ENCODE measurements around the gene RPS16. TPM values are rescaled to one million over a fixed set of nuclear protein-coding genes. Genes with fewer than 3 reads are reported as not detected.

RPS16 gene
- total and polyA plus RNA-seq, 9 of the 15 experiments (the other 6 are each of a cell fraction or from before 2014, with no cell fraction given): 82.6 to 3,671 (median 2,204) TPM

DNA sequence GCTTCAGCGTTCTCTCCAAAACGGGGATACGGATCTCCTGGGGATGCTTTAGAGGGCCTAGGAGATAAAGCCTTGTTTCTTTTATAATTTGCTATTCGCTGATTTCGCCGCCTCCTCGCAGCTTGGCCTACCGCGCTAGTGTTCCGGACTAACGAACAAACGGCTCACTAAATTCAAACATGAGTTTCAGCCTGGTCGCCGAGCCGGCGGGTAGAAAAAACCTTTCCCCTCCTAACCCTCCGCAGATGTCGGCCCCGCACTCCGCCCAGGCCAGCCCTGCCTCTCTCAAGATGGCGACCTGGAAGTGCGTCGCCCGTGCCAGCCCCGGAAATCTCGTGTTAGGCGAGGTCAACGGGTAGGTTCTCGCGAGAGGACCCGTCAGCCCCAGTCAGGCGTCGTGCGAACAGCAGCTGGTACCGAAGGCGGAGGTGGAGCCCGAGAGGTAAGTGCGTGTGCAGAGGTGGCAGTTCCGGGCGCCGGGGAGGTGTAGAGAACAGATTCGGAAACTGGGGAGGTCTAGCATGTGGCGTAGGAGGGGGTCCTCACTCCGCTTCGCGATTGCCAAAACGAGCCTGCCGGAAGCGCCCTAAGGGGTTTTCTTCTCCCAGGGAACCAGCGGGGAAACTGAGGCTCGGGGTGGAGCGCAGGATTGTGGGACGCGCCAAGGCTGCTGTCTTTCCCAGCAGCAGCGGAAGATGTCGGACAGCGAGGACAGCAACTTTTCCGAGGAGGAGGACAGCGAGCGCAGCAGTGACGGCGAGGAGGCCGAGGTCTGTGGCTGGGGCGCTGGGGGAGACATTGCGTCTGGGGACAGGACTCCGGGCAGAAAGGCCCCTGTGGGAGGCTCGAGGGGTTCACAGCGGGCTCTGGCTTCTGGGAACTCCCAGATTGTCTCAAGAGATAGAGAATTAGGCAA lies 9.7 kb upstream of the RPS16 start, which contains the start of gene SUPT5H:
TSS of gene SUPT5H (plus strand) at position 387 of the 916 bp plus-strand sequence. CDS start at position 696, 309 bp downstream.
- peak within 1 kb of the TSS; percentile 71 for H3K4me3 ChIP-seq
- TSS peak; percentile 78 for BruUV-seq (replicated peaks)
- ChIA-PET POLR2A (interaction anchor here (0.7 to 2.3 kb wide), 8 partner anchors 10 to 393 kb away, joined by 3 to 38 read pairs (median 4); partner anchors contain the start of genes RPS16 and TIMM50), CTCF (ENCODE audit: low intra/inter-chr PET ratio) (interaction anchor here (0.7 kb wide), 1 partner anchor 73 kb away, joined by 3 read pairs; no protein-coding TSS in a partner anchor)
- peak; percentile 95 to 99 (median 96) for DNase-seq (ENCODE audit: extremely low read depth in 1 of 4, low spot score in 3 of 4)
- H3K9me1 ChIP-seq (ENCODE audit: control insufficient read depth, insufficient read depth, low read length): no peaks in the 10 kb centered on the region
- peak; percentile 89 for FAIRE-seq
- peaks cover 26% of the 10 kb centered on the region; the same call in 2 of the 3 replicates for H3K36me3 ChIP-seq (ENCODE audit: control insufficient read depth, insufficient read depth, low read length)
- intact Hi-C loops (cut with micrococcal nuclease): loop anchor here (2.0 to 5.0 kb wide), 2 partner anchors 37 to 55 kb away; partner anchors contain the start of genes MED29, PAF1 and TIMM50
- H3K4me2 ChIP-seq (ENCODE audit: insufficient read depth, low read length): peak within 1 kb of the TSS; percentile 90
- H3K79me2 ChIP-seq (ENCODE audit: control insufficient read depth, insufficient read depth, low read length): peaks cover 61% of the 10 kb centered on the region
- under 1% methylated on average over 59 of the region's 68 CpGs for WGBS (ENCODE audit: insufficient coverage, low coverage, missing lambda C conversion rate)
- in situ Hi-C loops (cut with MboI): no loop called here
- H3K4me1 ChIP-seq (replicated peaks in 1 of 2; ENCODE audit: control insufficient read depth in 2 of 2, insufficient read depth in 2 of 2, low read length in 2 of 2): peaks cover 2 to 22% of the 10 kb centered on the region in 2 experiments; a peak in 3 of 5 replicates
- H3K9ac ChIP-seq (ENCODE audit: insufficient read depth in 1 of 2, low read depth in 2 of 2, low read length in 2 of 2): peak within 1 kb of the TSS; percentile 89 to 99
- no peaks in the 10 kb centered on the region for H3K9me3 ChIP-seq (replicated peaks; ENCODE audit: control insufficient read depth, insufficient read depth, low read depth, low read length)
- H2AFZ ChIP-seq (ENCODE audit: low read depth, low read length): peak within 1 kb of the TSS; percentile 81
- peak within 1 kb of the TSS; percentile 72 for H3K27ac ChIP-seq (ENCODE audit: extremely low read depth, low read depth, low read length)
- peaks cover 4% of the 10 kb centered on the region; the same call in 1 of the 2 replicates for H4K20me1 ChIP-seq (replicated peaks; ENCODE audit: control insufficient read depth, insufficient read depth, low read length)
- H3K27me3 ChIP-seq (ENCODE audit: control insufficient read depth in 2 of 2, insufficient read depth in 2 of 2, low read length in 2 of 2): no peaks in the 10 kb centered on the region
- ATAC-seq: peak; percentile 99
- TF ChIP-seq, protein P1, sequence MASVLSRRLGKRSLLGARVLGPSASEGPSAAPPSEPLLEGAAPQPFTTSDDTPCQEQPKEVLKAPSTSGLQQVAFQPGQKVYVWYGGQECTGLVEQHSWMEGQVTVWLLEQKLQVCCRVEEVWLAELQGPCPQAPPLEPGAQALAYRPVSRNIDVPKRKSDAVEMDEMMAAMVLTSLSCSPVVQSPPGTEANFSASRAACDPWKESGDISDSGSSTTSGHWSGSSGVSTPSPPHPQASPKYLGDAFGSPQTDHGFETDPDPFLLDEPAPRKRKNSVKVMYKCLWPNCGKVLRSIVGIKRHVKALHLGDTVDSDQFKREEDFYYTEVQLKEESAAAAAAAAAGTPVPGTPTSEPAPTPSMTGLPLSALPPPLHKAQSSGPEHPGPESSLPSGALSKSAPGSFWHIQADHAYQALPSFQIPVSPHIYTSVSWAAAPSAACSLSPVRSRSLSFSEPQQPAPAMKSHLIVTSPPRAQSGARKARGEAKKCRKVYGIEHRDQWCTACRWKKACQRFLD (CRISPR knock-in tag; IDR thresholded peaks at IDR 0.05): no peak
- TF ChIP-seq OTX1 (CRISPR knock-in tag; IDR thresholded peaks at IDR 0.05) (0 out of 2 replicates have a peak, but pooled peaks have one; percentile 4), PHF20 (IDR thresholded peaks at IDR 0.05; ENCODE audit: partially characterized antibody) (peak; percentile 57), ESRRA (IDR thresholded peaks at IDR 0.05; ENCODE audit: borderline replicate concordance, low read depth) (peak; percentile 21; the same call in 1 of the 2 replicates), NCOA6 (IDR thresholded peaks at IDR 0.05) (no peak), HLTF (IDR thresholded peaks at IDR 0.05) (peak; percentile 65; the same call in 1 of the 2 replicates), BRF1 (IDR thresholded peaks at IDR 0.05; ENCODE audit: borderline replicate concordance, extremely low read depth, insufficient read length) (no peak), NFE2 (IDR thresholded peaks at IDR 0.05; ENCODE audit: low read depth) (no peak), CBX2 (IDR thresholded peaks at IDR 0.05; ENCODE audit: insufficient read depth, low read length, poor library complexity, severe bottlenecking) (no peak), ATF7 (IDR thresholded peaks at IDR 0.05) (peak; percentile 75; the same call in 1 of the 2 replicates), MXI1 (IDR thresholded peaks at IDR 0.05; ENCODE audit: low read depth, low read length) (peak; percentile 81; the same call in 1 of the 2 replicates)
- TF ChIP-seq, protein P2, sequence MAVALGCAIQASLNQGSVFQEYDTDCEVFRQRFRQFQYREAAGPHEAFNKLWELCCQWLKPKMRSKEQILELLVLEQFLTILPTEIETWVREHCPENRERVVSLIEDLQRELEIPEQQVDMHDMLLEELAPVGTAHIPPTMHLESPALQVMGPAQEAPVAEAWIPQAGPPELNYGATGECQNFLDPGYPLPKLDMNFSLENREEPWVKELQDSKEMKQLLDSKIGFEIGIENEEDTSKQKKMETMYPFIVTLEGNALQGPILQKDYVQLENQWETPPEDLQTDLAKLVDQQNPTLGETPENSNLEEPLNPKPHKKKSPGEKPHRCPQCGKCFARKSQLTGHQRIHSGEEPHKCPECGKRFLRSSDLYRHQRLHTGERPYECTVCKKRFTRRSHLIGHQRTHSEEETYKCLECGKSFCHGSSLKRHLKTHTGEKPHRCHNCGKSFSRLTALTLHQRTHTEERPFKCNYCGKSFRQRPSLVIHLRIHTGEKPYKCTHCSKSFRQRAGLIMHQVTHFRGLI (CRISPR knock-in tag; IDR thresholded peaks at IDR 0.05): no peak
- TF ChIP-seq, protein P3, sequence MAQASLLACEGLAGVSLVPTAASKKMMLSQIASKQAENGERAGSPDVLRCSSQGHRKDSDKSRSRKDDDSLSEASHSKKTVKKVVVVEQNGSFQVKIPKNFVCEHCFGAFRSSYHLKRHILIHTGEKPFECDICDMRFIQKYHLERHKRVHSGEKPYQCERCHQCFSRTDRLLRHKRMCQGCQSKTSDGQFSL (CRISPR knock-in tag; IDR thresholded peaks at IDR 0.05): 0 out of 2 replicates have a peak, but pooled peaks have one; percentile 49
- TF ChIP-seq, protein P3 (tag; IDR thresholded peaks at IDR 0.05): no peak

All from K562 (cell line).